Astrocyte of the cerebellum (primary cell): ENCODE data around the gene TMEM238L.

Source experiments
- DNase-seq: peaks from one replicate; pipeline ENCODE4 v3.0.0-alpha.2; 2011; ENCODE audit warnings: low read depth
- H3K4me3 ChIP-seq: 2 replicates; pipeline ENCODE4 v1.5.1; 2011; ENCODE audit warnings: mild to moderate bottlenecking, low read depth, low read length, moderate library complexity
- CTCF ChIP-seq: IDR thresholded peaks from 2 replicates; pipeline ENCODE4 v1.5.1; 2012; ENCODE audit warnings: low read length, low read depth, moderate library complexity, mild to moderate bottlenecking; ENCODE audit errors: missing control alignments
- in situ Hi-C: cut with HindIII; loops from 2 replicates; pipeline ENCODE4 v1.10.0; 2017; ENCODE audit warnings: low sequenced_read_pairs

The TMEM238L gene

DNA sequence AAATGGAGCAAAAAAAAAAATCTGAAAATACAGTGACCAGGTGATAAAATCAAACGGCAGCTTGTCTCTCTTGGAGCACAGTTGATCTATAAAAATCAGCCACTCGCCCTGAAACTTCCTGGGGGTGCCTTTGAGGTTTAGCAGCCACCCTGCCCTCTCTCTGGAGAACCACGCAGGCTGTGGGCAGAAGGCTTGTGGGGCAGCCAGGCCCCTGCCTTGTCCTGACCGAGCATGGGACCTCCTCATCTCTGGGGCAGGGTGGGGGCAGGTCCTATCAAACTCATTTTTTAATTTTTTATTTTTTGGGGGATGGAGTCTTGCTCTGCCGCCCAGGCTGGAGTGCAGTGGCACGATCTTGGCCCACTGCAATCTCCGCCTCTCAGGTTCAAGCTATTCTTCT, 5.0 kb downstream of the TMEM238L start:
- no peak for TF ChIP-seq CTCF
- H3K4me3 ChIP-seq: no peak overlapping the region
- no peak for DNase-seq
- in situ Hi-C loops: no loop called here

DNA sequence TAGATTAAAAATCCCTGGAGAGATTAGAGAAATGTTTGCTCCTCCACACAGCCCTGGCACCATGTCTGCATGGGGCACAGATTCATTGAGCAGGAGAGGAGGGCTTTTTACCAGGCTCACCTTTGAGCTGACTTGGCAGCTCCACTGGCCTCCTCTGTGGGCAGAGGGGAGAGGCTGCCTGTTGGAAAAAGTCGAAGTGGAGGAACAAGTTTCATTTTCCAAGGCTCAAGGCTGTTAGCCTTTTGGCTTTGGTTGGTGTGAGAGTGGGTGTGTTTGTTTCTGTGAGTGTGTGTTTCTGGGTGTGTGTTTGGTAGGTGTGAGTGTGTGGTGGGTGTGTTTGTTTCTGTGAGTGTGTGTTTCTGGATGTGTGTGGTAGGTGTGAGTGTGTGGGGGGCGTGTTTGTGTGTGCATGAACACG, 5.6 kb downstream of the TMEM238L start:
- no peak for TF ChIP-seq CTCF
- in situ Hi-C loops: no loop called here
- no peak overlapping the region for H3K4me3 ChIP-seq
- no peak for DNase-seq

DNA sequence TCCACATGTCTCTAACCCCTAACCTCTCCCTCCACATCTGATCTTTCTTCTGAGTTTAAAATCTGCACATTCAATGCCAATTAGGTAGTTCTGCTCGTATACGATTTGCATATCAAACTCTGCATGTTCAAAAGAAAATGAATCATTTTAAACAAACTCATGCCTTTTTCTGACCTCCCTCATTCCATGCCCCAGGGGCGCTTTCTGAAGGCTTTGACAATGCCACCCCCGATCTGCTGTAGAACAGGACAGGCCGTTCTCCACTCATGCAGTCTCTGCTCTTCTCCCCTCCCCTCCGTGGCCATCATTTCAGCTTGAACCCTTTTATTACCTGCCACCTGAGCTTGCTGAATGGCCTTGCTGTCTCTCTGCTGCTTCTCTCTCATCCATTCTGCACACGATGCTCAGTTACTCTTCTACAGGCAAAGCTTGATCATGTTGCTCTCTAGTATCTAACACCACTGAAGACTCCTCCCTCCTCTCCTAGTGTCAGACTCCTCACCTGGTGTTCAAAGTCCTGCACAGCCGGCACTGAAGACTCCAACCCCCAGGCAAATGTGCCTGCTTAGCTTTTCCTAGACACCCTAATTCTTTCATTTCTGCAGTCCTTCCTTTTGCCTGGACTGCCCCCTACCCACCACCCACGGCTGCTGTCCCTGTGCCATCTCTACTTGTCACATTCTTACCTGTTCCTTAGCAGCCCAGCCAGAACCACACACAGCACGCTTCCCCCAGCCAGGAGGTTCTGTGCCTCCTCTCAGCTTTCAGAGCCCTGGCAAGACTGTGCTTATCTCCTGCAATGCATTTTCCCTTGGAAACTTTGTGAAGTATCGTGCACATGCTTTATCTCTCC, 6.2 kb downstream of the TMEM238L start:
- no peak overlapping the region for H3K4me3 ChIP-seq
- DNase-seq: no peak
- no peak for TF ChIP-seq CTCF
- in situ Hi-C loops: no loop called here

GRCh38 chr17:10793816-10794215, 10.1 kb downstream of the TMEM238L start:
- in situ Hi-C loops: no loop called here
- no peak for TF ChIP-seq CTCF
- H3K4me3 ChIP-seq: no peak overlapping the region
- DNase-seq: no peak

DNA sequence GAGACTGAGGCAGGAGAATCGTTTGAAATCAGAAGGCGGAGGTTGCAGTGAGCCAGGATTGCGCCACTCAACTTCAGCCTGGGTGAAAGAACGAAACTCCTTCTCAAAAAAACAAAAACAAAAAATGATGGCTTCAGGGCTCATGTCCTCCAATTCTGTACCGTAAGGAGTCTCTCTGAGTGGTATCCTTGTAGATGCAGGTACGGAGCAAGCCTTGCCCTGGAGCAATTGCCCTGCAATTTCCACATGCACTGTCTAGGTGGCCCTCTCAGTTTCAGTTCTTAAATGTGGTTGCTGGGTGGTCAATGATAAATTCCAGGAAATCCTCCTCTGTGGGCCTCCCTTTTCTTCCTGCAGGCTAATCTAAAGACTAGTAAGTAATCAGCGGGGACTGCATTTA, 10.6 kb downstream of the TMEM238L start:
- no peak for DNase-seq
- no peak for TF ChIP-seq CTCF
- no peak overlapping the region for H3K4me3 ChIP-seq
- in situ Hi-C loops: no loop called here

DNA sequence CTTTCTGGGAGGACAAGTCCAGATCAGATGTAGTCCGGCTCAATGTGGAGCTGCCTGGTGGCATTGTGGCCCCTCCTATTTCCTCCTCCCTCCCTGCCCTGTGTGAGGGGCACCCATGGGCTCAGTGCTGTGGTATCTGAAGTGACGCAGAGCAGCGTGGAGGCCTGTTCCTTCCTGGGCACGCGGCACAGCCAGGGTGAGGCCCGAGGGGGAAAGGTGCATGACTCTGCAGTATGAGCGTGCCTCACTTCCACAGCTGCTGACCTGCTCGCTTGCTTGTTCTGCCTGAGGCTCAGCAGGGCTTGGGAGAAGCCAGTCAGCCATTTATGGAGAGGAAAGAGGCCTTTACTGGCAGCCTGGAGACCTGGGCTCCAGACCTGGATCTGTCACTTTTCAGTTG, 11.7 kb downstream of the TMEM238L start:
- TF ChIP-seq CTCF: no peak
- no peak overlapping the region for H3K4me3 ChIP-seq
- in situ Hi-C loops: no loop called here
- no peak for DNase-seq
